HG03108 (cell line): Measurements from ENCODE around the gene GAS7.

Source experiments
- ATAC-seq: cut with Tn5 transposase; IDR thresholded peaks from one replicate; pipeline ENCODE4 v1.9.1; 2021; ENCODE audit warnings: moderate library complexity; ENCODE audit not compliant: unreplicated experiment

GAS7 gene

GRCh38 chr17:9987779-9988585 is 210.4 kb downstream of the GAS7 start:
- no peak for ATAC-seq

- ATAC-seq: no peak
Measured at GRCh38 chr17:9986754-9987382, 211.5 kb downstream of the GAS7 start.

DNA sequence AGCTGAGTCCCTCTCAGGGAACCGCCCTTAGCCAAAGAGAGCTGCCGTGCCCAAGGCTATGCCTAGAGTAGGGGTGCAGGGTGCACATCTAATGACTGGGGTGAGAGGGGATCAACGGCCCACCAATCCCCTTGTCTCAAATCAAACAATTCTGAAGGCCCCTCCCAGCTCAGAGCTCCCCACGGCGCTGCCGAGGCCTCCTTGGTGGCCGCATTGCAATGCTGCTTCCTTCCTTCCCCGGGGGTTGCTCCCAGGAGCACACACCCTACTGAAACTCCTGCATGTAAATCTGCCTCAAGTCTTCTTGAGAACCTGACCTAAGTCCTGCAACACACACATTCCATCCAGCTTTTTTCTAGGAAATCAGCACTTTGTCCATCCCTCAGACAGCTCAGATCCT is 212.8 kb downstream of the GAS7 start:
- ATAC-seq: no peak

- ATAC-seq: no peak
Measured at GRCh38 chr17:9984768-9985167, 213.6 kb downstream of the GAS7 start.

DNA sequence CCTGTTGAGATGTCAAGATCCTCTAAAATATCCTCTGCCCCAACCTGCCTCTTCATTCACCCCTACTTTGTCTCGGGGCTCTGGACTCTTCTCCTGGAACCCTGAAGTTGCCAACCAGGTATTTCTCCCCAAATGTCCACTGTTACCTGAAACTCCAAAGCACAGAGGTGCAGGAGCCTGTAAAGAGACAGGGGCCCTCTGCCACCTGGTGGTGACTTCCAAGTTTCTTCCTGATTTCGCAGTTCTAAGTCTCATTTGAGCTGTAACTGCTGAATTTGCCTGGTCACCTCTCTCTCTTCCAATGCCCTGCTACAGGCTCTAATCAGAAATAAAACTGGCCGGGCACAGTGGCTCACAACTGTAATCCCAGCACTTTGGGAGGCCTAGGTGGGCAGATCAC is 216.2 kb downstream of the GAS7 start:
- ATAC-seq: no peak

DNA sequence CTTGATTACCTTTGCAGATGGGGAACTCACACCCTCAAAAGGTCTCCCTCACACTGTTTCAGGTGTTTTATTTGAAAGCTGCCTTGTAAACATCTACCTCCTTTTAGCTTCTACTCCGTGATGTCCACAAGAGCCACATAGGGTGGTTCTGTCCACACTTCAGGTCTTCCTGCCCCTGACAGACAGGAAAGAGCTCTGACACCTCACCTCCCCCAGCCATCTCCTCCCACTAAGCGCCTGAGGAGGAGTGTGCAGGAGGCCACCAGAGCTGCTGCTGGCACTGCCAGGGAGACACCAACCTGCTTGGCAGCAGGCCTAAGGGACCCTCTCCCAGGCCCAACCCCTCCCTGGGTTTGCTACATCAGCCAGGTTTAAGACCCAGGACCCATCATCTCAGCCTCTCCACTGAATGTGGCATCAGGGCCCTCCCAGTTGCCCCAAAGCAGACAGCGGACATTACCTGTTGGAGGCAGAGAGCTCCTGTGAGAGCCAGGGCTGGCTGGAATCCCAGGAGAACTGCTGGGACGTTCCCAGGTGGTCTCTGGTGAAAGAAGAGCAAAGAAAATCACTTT is 217.0 kb downstream of the GAS7 start:
- no peak for ATAC-seq

DNA sequence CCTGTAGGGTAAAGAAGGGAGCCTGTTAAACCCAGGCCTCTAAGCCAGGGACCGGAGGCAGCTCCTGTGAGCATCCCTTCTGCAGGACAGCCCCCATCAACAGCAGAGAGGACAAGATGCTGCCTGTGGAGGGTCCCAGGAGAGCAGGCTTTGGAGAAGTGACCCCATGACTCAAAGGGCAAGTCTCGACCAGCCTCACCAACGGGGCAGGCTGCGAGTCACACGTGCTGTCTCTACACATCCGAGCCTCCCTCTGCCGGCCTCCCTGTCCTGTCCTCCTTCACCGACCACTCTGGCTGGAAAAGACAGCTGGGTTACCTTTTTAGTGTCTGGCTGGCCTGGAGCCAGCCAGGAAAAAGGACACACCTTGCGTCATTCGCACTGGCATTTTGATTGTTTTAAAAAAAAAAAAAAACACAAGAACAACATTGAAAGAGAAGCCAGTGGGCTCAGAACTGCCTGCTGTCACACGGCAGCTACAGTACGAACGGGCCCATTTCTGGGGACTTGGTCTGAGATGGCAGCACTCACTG is 218.9 kb downstream of the GAS7 start:
- no peak for ATAC-seq

- ATAC-seq: no peak
Measured at GRCh38 chr17:9977180-9977575, 221.2 kb downstream of the GAS7 start.

DNA sequence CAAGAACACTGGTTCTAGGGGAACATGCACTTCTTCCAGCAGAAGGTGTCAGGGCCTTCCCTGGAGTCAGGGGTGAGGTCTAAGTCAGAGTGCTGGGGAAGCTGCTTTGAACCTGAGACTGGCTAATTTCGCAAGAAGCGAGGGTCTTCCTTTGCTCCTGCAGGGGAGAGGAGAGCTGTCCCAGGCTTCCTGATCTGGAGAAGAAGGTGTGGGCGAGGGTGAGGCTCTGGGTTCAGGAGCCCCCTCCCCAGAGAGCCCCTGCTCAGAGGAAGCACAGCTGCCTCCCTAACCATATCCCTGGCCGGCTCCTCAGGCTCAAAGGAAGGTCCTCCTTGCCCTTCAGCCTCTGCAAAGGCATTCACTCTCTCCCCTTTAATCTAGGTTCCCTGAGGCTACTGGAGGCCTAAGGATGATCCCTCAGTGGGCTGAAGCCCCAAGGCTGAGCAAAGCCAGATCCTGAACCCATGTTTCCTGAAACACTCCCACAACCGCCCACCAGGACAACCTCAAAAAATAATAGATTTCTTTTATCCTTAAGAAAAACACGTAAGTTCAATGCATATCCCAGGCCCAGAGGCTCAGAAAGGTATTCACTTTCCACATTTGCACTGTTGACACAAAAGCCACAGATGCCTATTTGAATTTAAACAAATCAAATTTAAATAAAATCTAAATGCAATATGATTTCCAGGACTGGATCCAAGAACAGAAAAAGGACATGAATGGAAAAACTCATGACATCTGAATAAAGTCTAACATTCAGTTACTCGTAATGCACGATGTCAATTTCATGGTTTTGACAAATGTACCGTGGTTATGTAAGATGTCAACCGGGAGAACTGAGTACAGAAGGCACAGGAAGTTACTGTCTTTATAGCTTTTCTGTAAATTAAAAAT is 221.9 kb downstream of the GAS7 start:
- no peak for ATAC-seq

DNA sequence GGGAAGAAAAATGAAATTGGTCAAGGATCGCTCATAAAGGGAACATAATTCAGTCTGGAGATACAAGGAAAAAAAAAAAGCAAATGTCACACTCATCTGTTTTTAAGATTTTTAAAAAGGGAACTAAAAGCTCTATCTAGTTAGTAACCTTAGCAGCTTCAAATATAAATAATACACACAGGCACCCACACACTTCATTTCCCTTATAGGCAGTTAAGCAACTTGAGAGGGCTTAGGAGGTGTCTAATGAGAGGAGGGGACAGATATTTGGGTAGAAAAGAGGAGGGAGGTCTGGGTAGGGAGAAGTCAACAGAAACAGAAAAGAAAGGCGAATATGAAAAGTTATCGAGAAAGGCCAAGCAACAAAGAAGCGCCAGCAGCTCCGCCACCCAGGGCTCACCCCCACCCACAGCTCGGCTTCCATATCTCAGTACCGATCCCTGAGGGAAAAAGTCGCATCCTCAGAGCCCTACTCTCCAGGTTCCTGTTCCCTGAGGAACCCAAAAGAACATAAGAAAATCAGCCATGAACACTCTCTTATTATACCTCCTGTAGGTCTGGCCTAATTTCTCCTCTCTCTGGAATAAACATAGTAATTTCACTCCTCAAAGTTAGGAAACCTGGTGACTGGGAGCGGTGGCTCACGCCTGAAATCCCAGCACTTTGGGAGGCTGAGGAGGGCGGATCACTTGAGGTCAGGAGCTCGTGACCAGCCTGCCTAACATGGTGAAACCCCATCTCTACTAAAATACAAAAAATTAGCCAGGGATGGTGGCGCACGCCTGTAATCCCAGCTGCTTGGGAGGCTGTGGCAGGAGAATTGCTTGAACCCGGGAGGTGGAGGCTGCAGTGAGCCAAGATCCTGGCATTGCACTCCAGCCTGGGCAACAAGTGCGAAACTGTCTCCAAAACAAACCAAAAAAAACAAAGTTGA is 223.7 kb downstream of the GAS7 start:
- ATAC-seq: no peak

DNA sequence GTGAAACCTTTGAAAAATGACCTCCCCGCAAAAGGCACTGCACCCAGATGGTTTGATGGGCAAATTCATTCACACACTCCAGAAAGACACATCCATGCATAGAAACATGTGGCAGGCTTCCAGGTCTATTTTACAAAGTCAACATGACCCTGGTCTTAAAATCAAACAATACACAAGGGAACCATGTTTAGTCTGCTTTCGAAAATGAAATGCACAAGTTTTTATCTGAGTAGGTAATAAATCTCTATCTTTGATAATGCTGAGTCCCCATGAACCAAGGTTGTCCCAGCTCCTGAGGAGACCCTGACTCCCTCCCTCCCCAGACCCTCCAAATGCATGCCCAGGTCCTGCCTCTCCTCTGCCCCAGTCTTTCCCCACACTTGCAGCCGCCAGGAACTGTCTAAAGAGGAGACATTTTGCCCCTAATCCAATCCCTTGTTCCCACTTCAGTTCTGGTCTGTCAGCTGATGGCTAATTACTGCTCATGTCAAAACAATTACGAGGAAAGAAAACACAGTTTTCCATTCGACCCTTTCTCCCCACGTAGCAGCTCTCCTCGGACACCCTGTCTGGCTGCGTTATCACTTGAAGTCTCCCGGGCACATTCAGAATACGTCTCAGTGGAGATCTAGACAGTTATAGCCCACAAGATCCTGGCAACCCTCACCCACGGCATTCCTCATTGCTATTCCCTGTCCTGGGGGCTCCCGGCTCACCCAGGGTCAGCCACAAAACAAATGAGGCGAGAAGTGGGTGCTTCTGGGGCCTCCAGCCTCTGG is 224.5 kb downstream of the GAS7 start:
- no peak for ATAC-seq

GRCh38 chr17:9971991-9972390 is 226.4 kb downstream of the GAS7 start:
- ATAC-seq: no peak

GRCh38 chr17:9969301-9969935 is 229.0 kb downstream of the GAS7 start:
- ATAC-seq: no peak

DNA sequence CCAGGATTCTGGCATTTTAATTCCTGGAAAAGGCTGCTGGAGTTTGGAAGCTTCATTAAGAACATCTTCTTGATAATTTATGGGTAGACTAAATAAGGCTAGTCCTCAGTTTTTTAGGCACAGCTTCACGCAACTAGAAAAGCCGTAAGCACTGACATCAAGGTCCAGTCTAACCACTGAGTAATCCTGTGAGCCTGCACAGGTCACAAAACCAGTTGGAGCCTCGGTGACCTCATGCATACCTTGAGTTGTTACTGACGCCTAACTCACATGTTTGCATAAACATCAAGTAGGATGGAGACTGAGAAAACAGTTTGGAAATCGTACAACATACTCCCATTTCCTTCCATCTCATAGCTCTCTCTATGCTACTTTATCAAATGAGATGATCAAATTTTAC is 229.5 kb downstream of the GAS7 start:
- no peak for ATAC-seq

GRCh38 chr17:9968008-9968407 is 230.4 kb downstream of the GAS7 start:
- ATAC-seq: no peak

- ATAC-seq: no peak
Measured at GRCh38 chr17:9959377-9959981, 238.9 kb downstream of the GAS7 start.

GRCh38 chr17:9958586-9959281 is 239.7 kb downstream of the GAS7 start:
- ATAC-seq: no peak

DNA sequence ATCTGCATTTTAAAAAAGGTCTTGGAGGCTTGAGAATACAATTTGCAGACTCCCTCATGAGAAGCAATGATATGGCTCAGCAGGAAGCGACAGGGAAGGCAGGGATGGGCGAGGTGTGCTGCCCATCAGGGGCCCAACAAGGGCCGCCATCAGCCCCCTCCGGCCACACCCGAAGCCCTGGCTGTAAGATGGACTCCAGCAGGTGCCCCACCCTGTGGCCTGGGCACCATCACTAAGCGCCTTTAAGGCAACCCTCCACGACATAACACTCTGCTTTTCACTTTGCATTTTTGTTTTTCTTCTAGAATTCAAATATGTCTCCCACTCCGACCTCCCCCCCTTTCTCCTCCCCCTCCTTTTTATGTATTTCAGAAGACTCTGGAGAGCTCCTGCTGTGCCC is 241.2 kb downstream of the GAS7 start:
- ATAC-seq: no peak
